Measurements from ENCODE around the gene LDLRAD3. TPM values are rescaled to one million over a fixed set of nuclear protein-coding genes. Genes with fewer than 3 reads are reported as not detected.
A peak's percentile ranks its signal among the peaks of the same experiment; 100 is the strongest.

Gene LDLRAD3
- total and polyA plus RNA-seq, 4 donors: 20.9 to 25.6 (median 22.8) TPM

GRCh38 chr11:35919244-35919643 is 24.6 kb upstream of the LDLRAD3 start:
- H3K27me3 ChIP-seq (ENCODE audit: control insufficient read depth, insufficient read depth, low read length): no peaks in the 10 kb centered on the region
- H3K36me3 ChIP-seq (ENCODE audit: control insufficient read depth, insufficient read depth, low read length): no peaks in the 10 kb centered on the region
- H3K27ac ChIP-seq (ENCODE audit: low read depth, low read length): peak overlapping the region; percentile 4
- H3K9me3 ChIP-seq (ENCODE audit: control insufficient read depth, insufficient read depth, low read length): no peaks in the 10 kb centered on the region
- peak in 2 of 6 donors; percentile 25 to 50 for DNase-seq (ENCODE audit: low read depth in 4 of 6, low spot score in 6 of 6)
- H3K4me3 ChIP-seq (ENCODE audit: low read depth, low read length): no peak overlapping the region
- H3K4me1 ChIP-seq (ENCODE audit: control insufficient read depth, insufficient read depth, low read length): peaks cover 3% of the 10 kb centered on the region
- WGBS (ENCODE audit: insufficient coverage): 50% methylated on average over 2 of the region's 3 CpGs

GRCh38 chr11:35923452-35923851 is 20.4 kb upstream of the LDLRAD3 start:
- WGBS (ENCODE audit: insufficient coverage): 3% methylated on average over 3 of the region's 4 CpGs
- no peak for DNase-seq (ENCODE audit: low read depth in 4 of 6, low spot score in 6 of 6)

DNA sequence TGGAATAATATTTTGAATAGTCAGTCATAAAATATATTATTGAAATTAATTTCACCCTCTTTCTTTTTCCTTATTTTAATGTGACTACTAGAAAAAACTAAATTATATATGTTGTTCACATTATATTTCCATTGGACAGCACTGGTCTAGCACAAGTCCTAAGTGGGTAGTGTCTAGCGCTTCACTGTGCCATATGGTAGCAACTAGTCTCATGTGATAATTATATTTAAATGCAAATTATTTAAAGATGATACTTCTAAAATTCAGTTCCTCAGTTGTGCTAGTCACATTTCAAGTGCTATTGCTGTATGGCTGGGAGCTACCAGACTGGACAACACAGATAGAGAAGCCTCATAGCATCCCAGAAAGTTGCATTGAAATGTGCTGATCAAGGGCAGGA is 19.1 kb upstream of the LDLRAD3 start:
- WGBS (ENCODE audit: insufficient coverage): no CpG with 5 or more reads among the region's 1 CpG
- H3K4me3 ChIP-seq (ENCODE audit: low read depth, low read length): no peak overlapping the region
- DNase-seq (ENCODE audit: low read depth in 4 of 6, low spot score in 6 of 6): no peak

More at GRCh38 chr11:35923452-35923851, 20.4 kb upstream of the LDLRAD3 start:
- H3K9me3 ChIP-seq (ENCODE audit: control insufficient read depth, insufficient read depth, low read length): no peaks in the 10 kb centered on the region
- no peaks in the 10 kb centered on the region for H3K27me3 ChIP-seq (ENCODE audit: control insufficient read depth, insufficient read depth, low read length)
- H3K27ac ChIP-seq (ENCODE audit: low read depth, low read length): no peak overlapping the region
- no peaks in the 10 kb centered on the region for H3K36me3 ChIP-seq (ENCODE audit: control insufficient read depth, insufficient read depth, low read length)
- no peak overlapping the region for H3K4me3 ChIP-seq (ENCODE audit: low read depth, low read length)
- peaks cover 11% of the 10 kb centered on the region for H3K4me1 ChIP-seq (ENCODE audit: control insufficient read depth, insufficient read depth, low read length)

GRCh38 chr11:35927104-35927503 is 16.8 kb upstream of the LDLRAD3 start:
- 23% methylated on average over 2 of the region's 11 CpGs for WGBS (ENCODE audit: insufficient coverage)
- Histone ChIP-seq H3K4me3 (ENCODE audit: low read depth, low read length) (no peak overlapping the region), H3K36me3 (ENCODE audit: control insufficient read depth, insufficient read depth, low read length) (no peaks in the 10 kb centered on the region), H3K9me3 (ENCODE audit: control insufficient read depth, insufficient read depth, low read length) (no peaks in the 10 kb centered on the region), H3K4me1 (ENCODE audit: control insufficient read depth, insufficient read depth, low read length) (peaks cover 8% of the 10 kb centered on the region), H3K27ac (ENCODE audit: low read depth, low read length) (no peak overlapping the region), H3K27me3 (ENCODE audit: control insufficient read depth, insufficient read depth, low read length) (no peaks in the 10 kb centered on the region)
- peak in 2 of 6 donors; percentile 77 to 86 for DNase-seq (ENCODE audit: low read depth in 4 of 6, low spot score in 6 of 6)

More for the DNA sequence above, 19.1 kb upstream of the LDLRAD3 start:
- no peaks in the 10 kb centered on the region for H3K36me3 ChIP-seq (ENCODE audit: control insufficient read depth, insufficient read depth, low read length)
- no peaks in the 10 kb centered on the region for H3K9me3 ChIP-seq (ENCODE audit: control insufficient read depth, insufficient read depth, low read length)
- H3K4me1 ChIP-seq (ENCODE audit: control insufficient read depth, insufficient read depth, low read length): peaks cover 8% of the 10 kb centered on the region
- H3K27ac ChIP-seq (ENCODE audit: low read depth, low read length): no peak overlapping the region
- no peaks in the 10 kb centered on the region for H3K27me3 ChIP-seq (ENCODE audit: control insufficient read depth, insufficient read depth, low read length)

DNA sequence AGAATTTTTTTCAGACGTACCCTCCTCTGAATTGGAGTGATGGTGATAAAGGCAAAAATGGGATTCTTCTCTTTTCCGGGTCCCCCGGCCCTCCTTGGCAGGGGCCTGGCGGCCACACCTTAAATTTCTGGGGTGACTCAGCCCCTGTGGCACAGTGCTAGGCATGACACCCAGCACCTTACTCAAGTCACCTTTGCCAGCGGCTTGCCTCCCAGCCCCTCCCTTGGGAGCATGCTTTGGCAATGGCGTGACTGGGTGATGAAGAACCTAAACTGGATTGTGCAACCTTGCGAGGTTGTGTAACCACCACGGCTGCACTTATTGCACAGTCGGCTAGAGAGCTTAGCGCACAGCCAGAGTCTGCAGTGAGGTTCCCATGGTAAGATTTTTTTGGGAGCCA is 16.2 kb upstream of the LDLRAD3 start:
- H3K9me3 ChIP-seq (ENCODE audit: control insufficient read depth, insufficient read depth, low read length): no peaks in the 10 kb centered on the region
- no CpG with 5 or more reads among the region's 10 CpGs for WGBS (ENCODE audit: insufficient coverage)
- no peak overlapping the region for H3K27ac ChIP-seq (ENCODE audit: low read depth, low read length)
- peaks cover 8% of the 10 kb centered on the region for H3K4me1 ChIP-seq (ENCODE audit: control insufficient read depth, insufficient read depth, low read length)
- no peaks in the 10 kb centered on the region for H3K27me3 ChIP-seq (ENCODE audit: control insufficient read depth, insufficient read depth, low read length)
- H3K36me3 ChIP-seq (ENCODE audit: control insufficient read depth, insufficient read depth, low read length): no peaks in the 10 kb centered on the region
- peak in 1 of 6 donors; percentile 32 for DNase-seq (ENCODE audit: low read depth in 4 of 6, low spot score in 6 of 6)
- no peak overlapping the region for H3K4me3 ChIP-seq (ENCODE audit: low read depth, low read length)

DNA sequence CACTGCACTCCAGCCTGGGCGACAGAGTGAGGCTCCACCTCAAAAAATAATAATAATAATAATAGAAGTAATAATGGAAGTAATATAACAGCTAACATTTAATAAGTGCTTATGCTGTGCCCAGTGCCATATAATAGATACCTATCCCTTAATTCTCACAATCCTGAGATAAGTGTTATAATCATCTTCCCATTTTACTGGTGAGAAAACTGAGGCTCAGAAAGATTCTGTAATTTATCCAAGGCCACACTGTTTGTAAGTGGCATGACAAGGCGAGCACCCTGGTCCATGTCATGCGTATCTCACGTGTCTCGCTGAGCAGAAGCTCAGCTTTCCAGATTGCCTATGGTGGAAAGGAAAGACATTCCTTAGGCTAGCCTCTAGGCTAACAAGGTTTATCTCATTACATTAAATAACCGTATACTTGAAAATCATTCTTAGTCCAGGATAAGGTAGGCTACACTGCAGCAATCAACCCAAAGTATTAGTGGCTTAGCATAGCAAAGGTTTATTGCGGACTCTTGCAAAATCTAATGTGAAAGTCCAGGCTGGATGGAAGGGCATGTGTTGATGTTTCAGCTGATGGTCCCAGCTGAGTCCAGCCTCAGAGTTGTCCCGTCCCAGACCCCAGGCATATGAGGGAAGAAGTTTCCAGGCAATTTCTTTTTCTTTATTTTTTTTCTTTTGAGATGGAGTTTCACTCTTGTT is 15.0 kb upstream of the LDLRAD3 start:
- WGBS (ENCODE audit: insufficient coverage): 97% methylated on average over 4 of the region's 8 CpGs
- no peak overlapping the region for H3K27ac ChIP-seq (ENCODE audit: low read depth, low read length)
- H3K36me3 ChIP-seq (ENCODE audit: control insufficient read depth, insufficient read depth, low read length): no peaks in the 10 kb centered on the region
- no peaks in the 10 kb centered on the region for H3K27me3 ChIP-seq (ENCODE audit: control insufficient read depth, insufficient read depth, low read length)
- no peak overlapping the region for H3K4me3 ChIP-seq (ENCODE audit: low read depth, low read length)
- DNase-seq (ENCODE audit: low read depth in 4 of 6, low spot score in 6 of 6): no peak
- H3K4me1 ChIP-seq (ENCODE audit: control insufficient read depth, insufficient read depth, low read length): peaks cover 8% of the 10 kb centered on the region
- H3K9me3 ChIP-seq (ENCODE audit: control insufficient read depth, insufficient read depth, low read length): no peaks in the 10 kb centered on the region

DNA sequence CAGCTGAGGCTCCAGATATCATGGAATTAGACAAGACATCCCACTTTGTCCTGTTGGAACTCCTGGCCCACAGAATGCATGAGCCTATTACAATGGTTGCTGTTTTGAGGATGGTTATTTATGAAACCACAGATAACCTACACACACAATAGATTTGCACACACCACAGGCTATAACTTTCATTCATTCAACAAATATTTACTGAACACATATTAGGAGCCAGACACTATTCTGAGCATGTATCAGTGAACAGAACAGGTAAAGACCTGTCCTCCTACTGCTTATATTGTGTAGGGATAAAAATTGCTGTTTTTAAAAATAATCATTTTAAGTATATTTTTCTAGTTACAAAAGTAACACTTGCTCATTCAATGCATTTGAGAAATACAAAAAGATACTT is 13.4 kb upstream of the LDLRAD3 start:
- no peak for DNase-seq (ENCODE audit: low read depth in 4 of 6, low spot score in 6 of 6)
- Histone ChIP-seq H3K9me3 (ENCODE audit: control insufficient read depth, insufficient read depth, low read length) (no peaks in the 10 kb centered on the region), H3K36me3 (ENCODE audit: control insufficient read depth, insufficient read depth, low read length) (no peaks in the 10 kb centered on the region), H3K4me1 (ENCODE audit: control insufficient read depth, insufficient read depth, low read length) (peaks cover 8% of the 10 kb centered on the region), H3K27me3 (ENCODE audit: control insufficient read depth, insufficient read depth, low read length) (no peaks in the 10 kb centered on the region), H3K27ac (ENCODE audit: low read depth, low read length) (no peak overlapping the region), H3K4me3 (ENCODE audit: low read depth, low read length) (no peak overlapping the region)

- peaks cover 5% of the 10 kb centered on the region for H3K4me1 ChIP-seq (ENCODE audit: control insufficient read depth, insufficient read depth, low read length)
- no peaks in the 10 kb centered on the region for H3K9me3 ChIP-seq (ENCODE audit: control insufficient read depth, insufficient read depth, low read length)
- no peaks in the 10 kb centered on the region for H3K36me3 ChIP-seq (ENCODE audit: control insufficient read depth, insufficient read depth, low read length)
- no peak overlapping the region for H3K4me3 ChIP-seq (ENCODE audit: low read depth, low read length)
- WGBS (ENCODE audit: insufficient coverage): 86% methylated on average over 1 of the region's 2 CpGs
- no peak overlapping the region for H3K27ac ChIP-seq (ENCODE audit: low read depth, low read length)
- H3K27me3 ChIP-seq (ENCODE audit: control insufficient read depth, insufficient read depth, low read length): no peaks in the 10 kb centered on the region
- DNase-seq (ENCODE audit: low read depth in 4 of 6, low spot score in 6 of 6): no peak
Measured at GRCh38 chr11:35932121-35932520, 11.7 kb upstream of the LDLRAD3 start.

- no peaks in the 10 kb centered on the region for H3K27me3 ChIP-seq (ENCODE audit: control insufficient read depth, insufficient read depth, low read length)
- no peak overlapping the region for H3K4me3 ChIP-seq (ENCODE audit: low read depth, low read length)
- no peaks in the 10 kb centered on the region for H3K36me3 ChIP-seq (ENCODE audit: control insufficient read depth, insufficient read depth, low read length)
- DNase-seq (ENCODE audit: low read depth in 4 of 6, low spot score in 6 of 6): no peak
- H3K27ac ChIP-seq (ENCODE audit: low read depth, low read length): no peak overlapping the region
- peaks cover 1% of the 10 kb centered on the region for H3K4me1 ChIP-seq (ENCODE audit: control insufficient read depth, insufficient read depth, low read length)
- 100% methylated on average over 1 of the region's 5 CpGs for WGBS (ENCODE audit: insufficient coverage)
- H3K9me3 ChIP-seq (ENCODE audit: control insufficient read depth, insufficient read depth, low read length): no peaks in the 10 kb centered on the region
Measured at GRCh38 chr11:35932681-35933319, 11.1 kb upstream of the LDLRAD3 start.

DNA sequence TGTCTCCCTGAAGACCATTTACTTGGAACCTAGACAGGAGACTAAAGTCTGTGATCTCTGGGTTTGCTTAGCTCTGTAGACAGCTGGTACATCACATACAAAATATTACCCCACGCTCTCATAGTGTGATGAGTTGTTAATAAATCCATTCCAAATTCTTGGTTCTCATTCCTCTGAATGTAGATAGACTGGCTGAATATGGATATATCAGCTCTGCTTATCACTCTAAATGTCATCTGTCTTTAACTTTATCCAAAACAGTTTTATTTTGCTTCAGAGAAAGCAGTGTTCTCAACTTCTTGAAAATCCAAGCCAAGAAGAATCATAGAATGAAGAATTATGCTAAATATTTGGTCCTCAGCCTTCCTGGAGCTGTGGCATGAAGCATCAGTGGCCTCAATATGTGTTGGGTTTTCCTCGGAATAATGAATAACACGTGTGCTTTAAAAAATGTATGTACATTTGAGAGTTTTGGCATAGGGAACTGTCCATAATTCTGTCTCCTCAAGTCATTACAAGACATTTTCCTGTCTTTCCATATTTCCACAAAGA is 10.5 kb upstream of the LDLRAD3 start:
- 100% methylated on average over 2 of the region's 3 CpGs for WGBS (ENCODE audit: insufficient coverage)
- no peak overlapping the region for H3K4me3 ChIP-seq (ENCODE audit: low read depth, low read length)
- H3K27ac ChIP-seq (ENCODE audit: low read depth, low read length): no peak overlapping the region
- no peaks in the 10 kb centered on the region for H3K4me1 ChIP-seq (ENCODE audit: control insufficient read depth, insufficient read depth, low read length)
- H3K9me3 ChIP-seq (ENCODE audit: control insufficient read depth, insufficient read depth, low read length): no peaks in the 10 kb centered on the region
- DNase-seq (ENCODE audit: low read depth in 4 of 6, low spot score in 6 of 6): no peak
- no peaks in the 10 kb centered on the region for H3K36me3 ChIP-seq (ENCODE audit: control insufficient read depth, insufficient read depth, low read length)
- no peaks in the 10 kb centered on the region for H3K27me3 ChIP-seq (ENCODE audit: control insufficient read depth, insufficient read depth, low read length)

Data from spinal cord (tissue), 10 donors.